M059J (cell line): ENCODE results near the gene RER1. TPM values are rescaled to one million over a fixed set of nuclear protein-coding genes. Genes with fewer than 3 reads are reported as not detected.

Experiments used
- DNase-seq: peaks from one replicate; pipeline ENCODE4 v3.0.0-alpha.2; 2012; ENCODE audit warnings: low read depth
- total RNA-seq: library from RNA; depleted of rRNA; stranded (reverse); fragments of >200 nt; shearing (Covaris generic); gene quantifications from 2 replicates; pipeline ENCODE4 v1.2.3, GENCODE V29; 2014

Gene RER1
- total RNA-seq, 1 experiment from 2014 or later, result 233 TPM

GRCh38 chr1:2375923-2376260, 15.7 kb upstream of the RER1 start:
- no peak for DNase-seq

GRCh38 chr1:2376261-2376741, 15.3 kb upstream of the RER1 start:
- no peak for DNase-seq

DNA sequence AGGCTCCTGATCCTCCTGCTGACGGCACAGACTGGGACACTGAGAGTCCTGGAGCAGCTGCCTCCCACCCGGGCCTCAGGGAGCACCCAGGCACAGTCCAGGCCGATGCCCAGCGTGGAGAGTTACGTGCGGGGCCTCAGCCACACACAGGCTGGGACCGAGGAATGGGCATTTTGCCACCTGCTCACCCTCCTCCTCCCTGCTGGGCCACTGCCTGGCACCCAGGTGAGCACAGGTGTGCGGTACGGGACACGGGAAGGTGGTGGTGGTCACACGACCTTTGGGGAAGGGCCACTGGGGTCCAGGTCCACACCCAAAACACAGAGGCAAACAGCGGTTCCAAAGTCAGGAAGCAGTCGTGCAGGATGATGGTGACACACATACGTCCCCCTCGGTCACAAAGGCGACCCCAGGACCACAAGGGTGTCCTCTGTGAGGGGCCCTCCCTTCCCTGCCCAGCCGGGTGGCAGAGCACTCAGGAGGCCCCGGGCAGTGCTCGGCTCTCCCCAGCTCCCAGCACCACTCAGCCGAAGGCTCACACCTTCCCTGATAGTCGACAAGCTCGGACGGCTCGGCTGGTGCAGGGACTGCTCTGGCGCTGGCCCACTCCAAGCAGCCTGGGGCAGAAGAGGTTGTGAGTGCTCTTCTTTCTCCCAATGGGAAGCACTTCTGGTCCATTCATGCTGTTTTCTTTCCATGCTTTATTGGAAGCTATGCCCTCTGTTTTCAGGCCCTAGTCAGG, 14.5 kb upstream of the RER1 start:
- DNase-seq, result no peak

DNA sequence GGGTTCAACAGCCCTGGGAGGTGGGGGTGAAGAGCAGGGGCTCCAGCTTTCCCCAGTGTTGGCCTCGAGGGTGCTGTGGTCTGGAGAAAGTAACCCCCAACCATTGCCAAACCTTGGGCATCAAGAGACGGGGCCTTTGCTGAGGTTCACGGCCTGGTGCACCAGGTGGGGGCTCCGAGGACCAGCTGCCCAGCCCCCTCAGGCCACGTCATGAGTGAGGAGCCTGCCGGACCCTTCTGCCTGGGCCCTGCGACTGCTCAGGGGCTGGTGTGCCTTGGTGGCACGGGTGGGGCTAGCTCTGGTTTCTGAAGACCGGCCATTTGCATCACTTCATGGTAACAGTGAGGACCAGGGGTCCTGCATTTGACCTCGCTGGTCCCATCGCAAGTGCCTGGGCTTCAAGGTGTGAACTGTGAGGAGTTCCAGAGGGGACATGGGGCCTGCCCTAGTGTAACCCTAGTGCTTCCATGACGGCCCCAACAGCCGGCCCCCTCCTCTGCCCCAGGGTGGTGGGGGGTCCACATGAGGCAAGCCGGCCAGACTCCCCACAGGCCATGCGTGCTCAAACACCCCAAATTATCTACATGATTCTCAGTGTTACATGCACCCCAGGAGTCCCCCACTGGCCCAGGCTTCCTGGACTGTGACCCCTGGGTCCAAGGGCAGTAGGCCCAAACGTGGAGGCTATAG, 13.7 kb upstream of the RER1 start:
- no peak for DNase-seq

- DNase-seq, result no peak
Measured at GRCh38 chr1:2378441-2378851, 13.2 kb upstream of the RER1 start.

GRCh38 chr1:2378956-2379732, 12.5 kb upstream of the RER1 start:
- DNase-seq, result no peak

DNA sequence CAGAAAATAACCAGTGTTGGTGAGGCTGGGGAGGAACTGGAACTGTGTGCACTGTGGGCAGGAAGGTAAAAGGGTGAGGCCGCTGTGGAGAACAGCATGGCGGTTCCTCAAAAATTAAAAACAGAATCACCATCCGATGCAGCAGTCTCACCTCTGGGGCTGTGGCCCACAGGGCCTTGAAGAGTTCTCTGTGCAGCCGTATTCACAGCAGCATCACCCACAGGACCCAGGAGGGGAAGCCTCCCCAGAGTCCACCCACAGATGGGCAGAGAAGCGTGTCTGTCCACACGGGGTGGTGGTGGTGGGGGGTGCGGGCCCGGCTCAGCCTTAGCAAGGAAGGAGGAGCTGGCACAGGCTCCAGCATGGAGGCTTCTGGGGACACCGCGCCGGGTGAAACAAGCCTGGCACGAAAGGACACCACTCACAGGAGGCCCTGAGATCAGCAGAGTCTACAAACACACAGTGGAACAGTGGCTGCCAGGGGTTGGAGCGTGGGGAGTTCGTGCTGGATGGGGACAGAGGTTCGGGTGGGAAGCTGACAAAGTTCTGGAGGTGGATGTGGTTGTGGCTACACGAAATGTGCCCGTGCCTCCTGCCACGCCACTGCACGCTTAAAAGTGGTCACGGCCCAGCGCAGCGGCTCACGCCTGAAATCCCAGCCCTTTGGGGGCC, 11.8 kb upstream of the RER1 start:
- DNase-seq, result no peak

DNA sequence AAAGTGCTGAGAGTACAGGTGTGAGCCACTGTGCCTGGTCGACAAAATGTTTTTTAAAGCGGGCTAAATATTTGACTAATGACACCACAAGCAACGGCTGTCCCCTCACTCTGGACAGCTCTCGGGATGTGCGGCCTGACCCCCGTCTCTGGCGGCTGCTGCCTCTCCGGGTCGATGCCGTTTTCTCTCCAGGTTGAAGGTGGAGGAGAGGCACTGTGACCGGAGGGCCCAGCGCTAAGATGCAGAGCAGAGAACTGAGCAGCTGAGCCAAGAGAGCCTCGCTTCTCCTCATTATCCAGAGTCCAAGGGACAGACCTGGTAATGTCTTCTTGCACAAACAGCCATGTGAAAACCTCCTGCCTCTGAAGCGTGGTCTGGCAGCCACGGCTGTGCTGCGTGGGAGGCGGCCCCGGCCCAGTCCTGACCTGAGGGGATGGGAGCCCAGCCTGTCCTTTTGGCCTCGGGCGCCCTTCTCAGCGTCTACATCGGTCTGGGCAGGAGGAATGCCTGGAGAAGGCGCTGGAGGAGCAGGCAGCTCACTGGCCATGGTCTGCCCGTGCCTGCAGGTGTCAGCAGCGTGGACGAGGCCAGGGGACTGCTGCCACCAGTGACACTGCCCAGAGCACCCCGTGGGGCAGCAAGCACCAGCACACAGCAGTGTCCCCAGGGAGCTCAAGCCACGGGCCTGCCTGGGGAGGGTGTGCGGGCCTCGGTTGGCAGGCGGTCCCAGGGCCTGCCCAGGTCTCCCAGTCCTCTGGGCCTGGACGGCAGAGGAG, 10.6 kb upstream of the RER1 start:
- no peak for DNase-seq

DNA sequence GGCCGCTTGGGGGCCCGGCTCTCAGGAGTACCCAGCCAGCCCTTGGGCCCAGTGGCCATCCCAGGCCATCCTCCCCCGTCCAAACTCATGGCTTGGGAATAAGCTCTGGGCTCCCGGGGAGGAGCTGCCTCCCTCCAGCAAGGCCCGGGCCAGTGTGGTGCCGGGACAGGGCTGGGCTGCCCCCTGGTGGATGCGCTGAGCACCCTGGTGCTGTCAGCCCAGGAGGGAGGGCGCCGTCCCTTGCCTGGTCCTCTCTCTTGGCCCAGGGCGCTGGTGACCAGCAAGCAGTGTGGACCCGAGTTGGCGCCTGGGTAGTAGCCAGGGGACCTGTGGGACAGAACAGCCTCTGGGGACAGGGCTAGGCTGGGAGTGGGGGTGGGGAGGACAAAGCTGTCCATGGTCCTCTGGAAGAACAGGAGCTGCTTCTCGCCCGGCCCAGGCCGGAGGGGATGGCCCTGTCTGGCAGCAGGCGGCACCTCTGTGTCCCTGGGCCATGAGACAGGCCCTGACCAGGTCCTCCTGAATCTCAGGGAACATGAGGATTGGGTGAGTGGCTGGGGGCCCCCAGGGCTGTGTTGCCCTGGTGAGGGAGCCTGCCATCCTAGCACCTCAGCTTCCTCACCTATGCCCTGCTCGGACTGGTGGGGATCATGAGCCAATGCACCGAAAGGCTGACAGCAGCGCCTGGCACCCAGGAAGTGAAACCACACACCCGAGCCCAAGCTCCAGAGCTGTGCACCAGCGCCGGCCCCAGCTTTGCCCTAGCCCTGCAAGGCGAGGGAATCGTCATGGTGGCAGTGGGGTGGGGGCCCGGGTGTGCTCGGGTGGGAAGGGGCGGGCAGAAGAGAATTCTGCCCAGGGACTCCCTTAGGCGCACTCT, 9.7 kb upstream of the RER1 start:
- DNase-seq, result peak; percentile 62

- peak; percentile 43 for DNase-seq
Measured at GRCh38 chr1:2382621-2383361, 8.8 kb upstream of the RER1 start.

GRCh38 chr1:2383576-2383975, 8.1 kb upstream of the RER1 start:
- DNase-seq, result no peak

DNA sequence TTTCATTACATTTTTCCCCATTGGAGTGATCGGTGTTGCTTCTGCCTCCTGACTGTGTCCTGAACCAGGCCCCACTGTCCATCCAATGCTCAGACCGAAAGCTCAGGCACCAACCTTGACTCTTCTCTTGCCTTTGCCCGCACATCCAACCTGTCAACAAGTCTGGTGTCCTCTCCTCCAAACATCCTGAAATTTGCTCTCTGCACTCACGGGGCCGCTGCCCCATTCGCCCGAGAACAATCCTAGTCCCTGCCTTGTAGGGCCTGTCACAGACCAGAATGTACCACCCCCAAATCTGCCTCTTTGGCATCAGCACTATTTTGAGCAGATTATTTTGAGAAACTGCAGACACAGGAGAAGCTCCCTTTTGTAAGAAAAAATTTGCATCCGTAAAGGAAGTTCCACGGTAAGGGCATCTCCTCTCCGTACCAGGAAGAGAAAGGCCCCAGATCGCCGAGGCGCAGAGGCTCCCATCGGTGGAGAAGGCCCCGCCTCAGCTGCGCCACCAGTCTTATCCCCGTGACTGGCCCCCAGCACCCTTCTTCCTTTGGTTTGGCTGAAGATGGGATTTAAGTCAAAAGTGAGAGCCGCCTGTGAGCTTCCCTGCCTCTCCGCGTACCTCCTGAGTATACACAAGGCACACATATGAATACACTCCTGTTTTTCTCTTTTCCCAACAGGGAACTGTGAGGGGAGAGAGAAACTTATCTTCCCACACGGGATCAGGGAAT, 7.3 kb upstream of the RER1 start:
- DNase-seq, result no peak

DNA sequence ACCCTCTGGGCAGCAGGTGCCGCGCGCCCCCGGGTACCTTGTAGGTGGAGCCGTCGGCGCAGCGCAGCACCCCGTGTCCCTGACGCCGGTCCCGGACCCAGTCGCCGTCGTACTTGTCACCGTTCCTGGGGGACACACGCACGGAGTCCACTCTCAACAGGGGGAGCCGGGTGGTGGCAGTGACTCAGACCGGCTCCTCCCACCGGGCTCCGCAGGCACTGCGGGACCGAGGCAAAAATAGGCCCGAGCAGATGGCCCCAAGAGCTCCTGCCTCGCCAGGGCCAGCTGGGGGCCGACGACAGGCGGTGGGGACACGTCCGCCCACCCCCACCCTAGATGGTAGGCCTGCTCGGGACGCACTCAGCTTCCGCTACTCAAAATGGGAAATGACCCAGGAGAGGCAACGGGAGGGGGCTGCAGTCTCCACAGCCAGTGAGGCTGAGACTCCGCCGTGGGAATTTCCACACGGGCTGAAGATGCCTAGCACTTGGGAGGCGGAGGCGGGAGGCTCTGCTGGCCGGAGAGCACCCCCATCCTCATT, 6.6 kb upstream of the RER1 start:
- no peak for DNase-seq

DNA sequence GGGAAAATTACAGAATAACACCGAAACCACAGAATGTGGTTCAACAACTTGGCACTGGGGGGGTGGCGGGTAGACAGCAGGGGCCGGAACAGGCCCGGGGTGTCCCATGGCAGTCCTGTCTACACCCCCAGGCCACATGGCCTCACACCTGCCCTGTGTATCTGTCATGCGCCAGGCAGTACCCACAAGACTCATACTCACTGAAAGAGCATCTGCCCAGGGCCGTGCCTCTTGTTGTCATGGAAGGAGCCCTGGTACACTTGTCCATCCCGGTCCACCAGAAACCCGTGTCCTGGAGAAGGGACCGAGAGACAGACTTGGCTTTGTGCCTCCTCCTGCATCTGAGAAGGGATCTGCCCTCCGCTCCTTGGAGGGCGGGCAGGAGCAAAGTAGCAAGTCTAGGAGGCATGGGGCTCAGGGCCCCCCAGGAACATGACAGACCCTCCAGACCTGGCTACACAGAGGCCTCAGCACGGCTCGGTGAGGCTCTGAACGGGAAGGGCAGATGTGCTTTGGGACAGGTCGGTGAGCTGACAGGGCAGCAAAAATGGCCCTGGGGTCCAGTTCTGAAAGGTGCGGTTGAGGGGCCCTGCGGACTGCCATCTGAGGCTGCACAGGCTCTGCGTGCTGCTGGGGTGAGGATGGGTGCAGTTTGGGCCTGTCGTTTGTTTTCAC, 5.9 kb upstream of the RER1 start:
- no peak for DNase-seq

GRCh38 chr1:2386636-2387611, 4.7 kb upstream of the RER1 start:
- DNase-seq, result no peak

DNA sequence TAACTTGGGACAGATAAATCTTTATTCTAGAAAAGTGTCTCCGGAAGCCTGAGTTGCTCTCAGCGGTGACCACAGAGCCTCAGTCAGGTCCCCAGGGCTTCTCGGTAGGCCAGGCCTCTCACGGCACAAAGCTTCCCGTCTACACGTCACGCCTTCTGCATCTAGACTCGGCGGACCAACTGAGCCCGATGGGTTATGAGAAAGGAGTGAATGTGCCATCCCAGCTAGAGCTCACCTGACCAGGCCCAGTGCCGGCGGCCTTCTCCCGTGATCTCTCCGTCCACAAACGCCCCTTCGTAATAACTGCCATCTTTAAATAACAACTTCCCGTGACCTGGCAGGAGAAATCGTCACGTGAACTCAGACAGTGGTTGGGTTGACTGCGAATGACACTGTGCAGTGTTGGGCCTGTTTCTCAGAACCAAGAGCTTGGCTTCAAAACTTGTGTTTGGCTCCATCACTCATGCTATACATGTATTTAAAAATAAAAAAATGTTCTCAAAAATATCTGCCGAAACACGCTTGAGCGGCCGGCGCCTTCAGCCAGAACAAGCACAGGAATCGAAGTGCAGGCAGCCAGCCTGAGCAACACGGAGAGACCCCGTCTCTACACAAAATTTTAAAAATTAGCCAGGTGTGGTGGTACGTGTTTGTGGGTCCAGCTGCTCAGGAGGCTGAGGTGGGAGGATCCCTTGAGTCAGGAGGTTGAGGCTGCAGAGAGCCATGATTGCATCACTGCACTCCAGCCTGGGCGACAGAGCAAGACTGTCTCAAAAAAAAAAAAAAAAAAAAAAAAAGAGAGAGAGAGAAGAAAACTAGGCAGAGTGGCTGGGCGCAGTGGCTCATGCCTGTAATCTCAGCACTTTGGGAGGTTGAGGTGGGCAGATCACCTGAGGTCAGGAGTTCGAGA, 3.4 kb upstream of the RER1 start:
- no peak for DNase-seq
